NT2/D1 (cell line): ENCODE results near the gene GAPDHS.

Experiments
- YY1 ChIP-seq: IDR thresholded peaks from 2 replicates; pipeline ENCODE4 v1.6.1; 2011; ENCODE audit not compliant: insufficient read length, insufficient read depth
- ZNF274 ChIP-seq: IDR thresholded peaks from 2 replicates; pipeline ENCODE4 v1.6.1; 2011; ENCODE audit warnings: mild to moderate bottlenecking, low read depth, low read length

- TF ChIP-seq ZNF274, result no peak
- no peak for TF ChIP-seq YY1
Observed at GRCh38 chr19:35502751-35503150, 30.5 kb upstream of the GAPDHS start.
